HEK293 (cell line): ENCODE measurements around the gene NRP2.

Experiments used
- CTCF ChIA-PET: fragments of 350-600 bp; formaldehyde crosslinking; extraction: SDS; loops from one replicate; lab custom pipeline; 2021; ENCODE audit warnings: antibody characterized with exemption; lab: Yijun Ruan, JAX
- POLR2A ChIA-PET: fragments of 300-600 bp; formaldehyde crosslinking; extraction: SDS; loops from one replicate; lab custom pipeline; 2020; ENCODE audit warnings: antibody characterized with exemption, inconsistent platforms; lab: Yijun Ruan, JAX
- H3K27ac ChIP-seq: fragments of 200-500 bp; sonication (Bioruptor generic); 2 replicates; pipeline ENCODE4 v1.5.1; 2014; ENCODE audit warnings: low read depth, low read length, control low read depth, inconsistent platforms; ENCODE audit errors: extremely low read depth
- H3K36me3 ChIP-seq, 2 experiments: fragments of 200-500 bp in 1 of 2; sonication (Bioruptor generic) in 1 of 2; 1 replicate in 1 of 2; 2 replicates in 1 of 2; pipeline ENCODE4 v1.5.1; 2014 to 2017; ENCODE audit warnings: inconsistent platforms in 2 of 2, low read length in 2 of 2; ENCODE audit not compliant: control insufficient read depth in 2 of 2, insufficient read depth in 1 of 2
- H3K4me1 ChIP-seq: fragments of 200-500 bp; sonication (Bioruptor generic); 2 replicates; pipeline ENCODE4 v1.5.1; 2014; ENCODE audit warnings: mild to moderate bottlenecking, low read length, inconsistent platforms; ENCODE audit not compliant: control insufficient read depth, insufficient read depth
- H3K4me3 ChIP-seq: 2 replicates; pipeline ENCODE4 v1.5.1; 2011; ENCODE audit warnings: low read depth, mild to moderate bottlenecking, control low read depth, low read length, moderate library complexity
- H3K9me3 ChIP-seq: fragments of 200-500 bp; sonication (Bioruptor generic); 2 replicates; pipeline ENCODE4 v1.5.1; 2014; ENCODE audit warnings: low read depth, low read length, inconsistent platforms; ENCODE audit not compliant: control insufficient read depth, insufficient read depth
- EGR2 ChIP-seq: fragments of 450-650 bp; formaldehyde crosslinking; IDR thresholded peaks from 2 replicates; pipeline ENCODE4 v1.5.1; 2016; ENCODE audit warnings: low read depth, missing biosample characterization, missing genetic modification characterization
- GLIS2 ChIP-seq: fragments of 450-650 bp; formaldehyde crosslinking; IDR thresholded peaks from 2 replicates; pipeline ENCODE4 v1.5.1; 2016; ENCODE audit warnings: missing biosample characterization, missing genetic modification characterization
- MYNN ChIP-seq: fragments of 450-650 bp; formaldehyde crosslinking; IDR thresholded peaks from 2 replicates; pipeline ENCODE4 v1.5.1; 2016; ENCODE audit warnings: missing biosample characterization, missing genetic modification characterization, borderline replicate concordance
- OSR2 ChIP-seq: fragments of 450-650 bp; formaldehyde crosslinking; IDR thresholded peaks from 2 replicates; pipeline ENCODE4 v1.5.1; 2016; ENCODE audit warnings: missing biosample characterization, missing genetic modification characterization
- PRDM10 ChIP-seq: fragments of 450-650 bp; formaldehyde crosslinking; IDR thresholded peaks from 2 replicates; pipeline ENCODE4 v1.5.1; 2016; ENCODE audit warnings: missing biosample characterization, missing genetic modification characterization
- SCRT1 ChIP-seq: fragments of 450-650 bp; formaldehyde crosslinking; IDR thresholded peaks from 2 replicates; pipeline ENCODE4 v1.5.1; 2016; ENCODE audit warnings: missing biosample characterization, missing genetic modification characterization, borderline replicate concordance
- ZBTB21 ChIP-seq: fragments of 450-650 bp; formaldehyde crosslinking; IDR thresholded peaks from 2 replicates; pipeline ENCODE4 v1.5.1; 2017; ENCODE audit warnings: missing biosample characterization, missing genetic modification characterization
- ZBTB26 ChIP-seq: fragments of 450-650 bp; formaldehyde crosslinking; optimal IDR thresholded peaks from 2 replicates; pipeline ENCODE3; 2016; ENCODE audit warnings: missing biosample characterization, mild to moderate bottlenecking, missing genetic modification characterization
- ZBTB6 ChIP-seq: fragments of 450-650 bp; formaldehyde crosslinking; IDR thresholded peaks from 2 replicates; pipeline ENCODE4 v1.5.1; 2017; ENCODE audit warnings: missing biosample characterization, missing genetic modification characterization
- ZEB2 ChIP-seq: fragments of 450-650 bp; formaldehyde crosslinking; IDR thresholded peaks from 2 replicates; pipeline ENCODE4 v1.5.1; 2016; ENCODE audit warnings: missing biosample characterization, missing genetic modification characterization
- ZFP3 ChIP-seq: fragments of 450-650 bp; formaldehyde crosslinking; IDR thresholded peaks from 2 replicates; pipeline ENCODE4 v1.5.1; 2016; ENCODE audit warnings: low read depth, missing biosample characterization, missing genetic modification characterization
- ZNF16 ChIP-seq: fragments of 450-650 bp; formaldehyde crosslinking; IDR thresholded peaks from 2 replicates; pipeline ENCODE4 v1.5.1; 2016; ENCODE audit warnings: low read depth, missing biosample characterization, missing genetic modification characterization
- ZNF292 ChIP-seq: fragments of 450-650 bp; formaldehyde crosslinking; IDR thresholded peaks from 2 replicates; pipeline ENCODE4 v1.5.1; 2016; ENCODE audit warnings: low read depth, missing biosample characterization, missing genetic modification characterization, borderline replicate concordance
- ZNF416 ChIP-seq: fragments of 450-650 bp; formaldehyde crosslinking; IDR thresholded peaks from 2 replicates; pipeline ENCODE4 v1.5.1; 2016; ENCODE audit warnings: missing biosample characterization, missing genetic modification characterization
- ZNF521 ChIP-seq: fragments of 450-650 bp; formaldehyde crosslinking; IDR thresholded peaks from 2 replicates; pipeline ENCODE4 v1.5.1; 2017; ENCODE audit warnings: missing biosample characterization, mild to moderate bottlenecking, missing genetic modification characterization
- ZNF530 ChIP-seq: fragments of 450-650 bp; formaldehyde crosslinking; IDR thresholded peaks from 2 replicates; pipeline ENCODE4 v1.5.1; 2016; ENCODE audit warnings: low read depth, missing biosample characterization, missing genetic modification characterization
- ZNF544 ChIP-seq: fragments of 450-650 bp; formaldehyde crosslinking; IDR thresholded peaks from 2 replicates; pipeline ENCODE4 v1.5.0; 2017; ENCODE audit warnings: missing biosample characterization, missing genetic modification characterization
- ZNF670 ChIP-seq: fragments of 450-650 bp; formaldehyde crosslinking; IDR thresholded peaks from 2 replicates; pipeline ENCODE4 v1.5.1; 2016; ENCODE audit warnings: missing biosample characterization, missing genetic modification characterization, low read depth
- ZNF837 ChIP-seq: fragments of 450-650 bp; formaldehyde crosslinking; IDR thresholded peaks from 2 replicates; pipeline ENCODE4 v1.5.1; 2016; ENCODE audit warnings: missing biosample characterization, missing genetic modification characterization
- TF ChIP-seq, protein P1 (sequence below): fragments of 450-650 bp; formaldehyde crosslinking; IDR thresholded peaks from 2 replicates; pipeline ENCODE4 v1.5.1; 2017; ENCODE audit warnings: missing biosample characterization, missing genetic modification characterization
- TF ChIP-seq, protein P2 (sequence below): fragments of 450-650 bp; formaldehyde crosslinking; IDR thresholded peaks from 2 replicates; pipeline ENCODE4 v1.5.1; 2016; ENCODE audit warnings: missing biosample characterization, missing genetic modification characterization
- TF ChIP-seq, protein P3 (sequence below): fragments of 450-650 bp; formaldehyde crosslinking; IDR thresholded peaks from 2 replicates; pipeline ENCODE4 v1.5.1; 2016; ENCODE audit warnings: missing biosample characterization, missing genetic modification characterization

The NRP2 gene

GRCh38 chr2:205684871-205685313 is 2.6 kb downstream of the NRP2 start:
- POLR2A ChIA-PET = no interaction called here
- no peaks in the 10 kb centered on the region for H3K9me3 ChIP-seq
- TF ChIP-seq ZEB2 (tag by site-specific recombination) = no peak
- TF ChIP-seq, protein P1, sequence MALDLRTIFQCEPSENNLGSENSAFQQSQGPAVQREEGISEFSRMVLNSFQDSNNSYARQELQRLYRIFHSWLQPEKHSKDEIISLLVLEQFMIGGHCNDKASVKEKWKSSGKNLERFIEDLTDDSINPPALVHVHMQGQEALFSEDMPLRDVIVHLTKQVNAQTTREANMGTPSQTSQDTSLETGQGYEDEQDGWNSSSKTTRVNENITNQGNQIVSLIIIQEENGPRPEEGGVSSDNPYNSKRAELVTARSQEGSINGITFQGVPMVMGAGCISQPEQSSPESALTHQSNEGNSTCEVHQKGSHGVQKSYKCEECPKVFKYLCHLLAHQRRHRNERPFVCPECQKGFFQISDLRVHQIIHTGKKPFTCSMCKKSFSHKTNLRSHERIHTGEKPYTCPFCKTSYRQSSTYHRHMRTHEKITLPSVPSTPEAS = 0 out of 2 replicates have a peak, but pooled peaks have one; percentile 37
- TF ChIP-seq, all 188 proteins: peak for 1
- Histone ChIP-seq H3K36me3 (no peaks in the 10 kb centered on the region), H3K4me3 (peak overlapping the region; percentile 41), H3K4me1 (peaks cover 22% of the 10 kb centered on the region), H3K27ac (no peak overlapping the region; the same call in 1 of the 2 replicates)
- CTCF ChIA-PET = interaction anchor here (0.7 to 1.3 kb wide), 3 partner anchors 18 to 205 kb away, joined by 3 to 4 read pairs (median 3); no protein-coding TSS in a partner anchor

DNA sequence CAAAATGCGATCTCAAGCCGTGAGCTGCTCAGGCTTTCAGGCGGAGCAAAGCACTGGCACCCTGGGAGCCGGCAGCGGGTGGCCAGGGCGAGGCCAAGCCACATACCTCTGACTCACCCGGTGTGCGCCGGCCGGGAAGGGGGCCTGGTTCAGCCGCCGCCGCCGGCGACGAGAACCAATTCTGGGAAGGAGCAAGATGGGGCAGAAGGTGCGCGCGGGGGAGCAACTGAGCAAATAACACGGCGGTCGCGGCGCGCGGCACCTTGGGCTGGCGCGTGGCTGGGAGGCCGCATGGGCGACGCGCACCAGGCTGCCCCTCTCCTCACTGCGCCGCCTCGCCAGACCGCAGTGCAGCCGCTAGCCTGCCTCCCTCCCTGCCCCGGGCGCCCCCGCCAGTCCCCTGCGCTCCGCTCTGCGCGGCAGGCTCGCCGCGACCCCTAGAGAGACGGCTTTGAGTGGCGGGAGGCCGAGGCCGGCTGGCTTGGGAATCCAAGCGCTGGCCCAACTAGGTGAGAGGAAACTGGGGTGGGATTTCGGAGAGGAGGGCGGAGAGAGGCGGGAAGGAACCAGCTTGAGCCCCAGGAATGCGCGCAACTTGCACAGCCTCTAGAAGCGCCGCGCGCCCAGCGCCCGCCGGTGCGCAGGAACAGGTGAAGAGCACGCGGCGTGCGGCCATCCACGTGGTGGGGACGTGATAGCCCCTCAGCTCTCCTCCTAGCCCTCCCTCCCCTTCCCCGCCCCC is 3.2 kb downstream of the NRP2 start:
- no peaks in the 10 kb centered on the region for H3K9me3 ChIP-seq
- TF ChIP-seq ZNF16 (no peak), GLIS2 (no peak), EGR2 (tag by site-specific recombination) (no peak), ZFP3 (tag by site-specific recombination) (no peak), PRDM10 (tag by site-specific recombination) (no peak), OSR2 (no peak), ZNF521 (tag by site-specific recombination) (no peak), ZNF544 (tag by site-specific recombination) (no peak), ZBTB21 (tag by site-specific recombination) (no peak), ZBTB6 (no peak), ZNF530 (tag by site-specific recombination) (no peak), ZBTB26 (no peak), ZNF670 (tag by site-specific recombination) (no peak), MYNN (tag by site-specific recombination) (no peak), ZNF292 (tag by site-specific recombination) (no peak), ZNF416 (tag by site-specific recombination) (no peak), ZNF837 (tag by site-specific recombination) (no peak), SCRT1 (tag by site-specific recombination) (no peak)
- TF ChIP-seq, protein P2, sequence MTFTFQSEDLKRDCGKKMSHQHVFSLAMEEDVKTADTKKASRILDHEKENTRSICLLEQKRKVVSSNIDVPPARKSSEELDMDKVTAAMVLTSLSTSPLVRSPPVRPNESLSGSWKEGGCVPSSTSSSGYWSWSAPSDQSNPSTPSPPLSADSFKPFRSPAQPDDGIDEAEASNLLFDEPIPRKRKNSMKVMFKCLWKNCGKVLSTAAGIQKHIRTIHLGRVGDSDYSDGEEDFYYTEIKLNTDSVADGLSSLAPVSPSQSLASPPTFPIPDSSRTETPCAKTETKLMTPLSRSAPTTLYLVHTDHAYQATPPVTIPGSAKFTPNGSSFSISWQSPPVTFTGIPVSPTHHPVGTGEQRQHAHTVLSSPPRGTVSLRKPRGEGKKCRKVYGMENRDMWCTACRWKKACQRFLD (tag by site-specific recombination) = no peak
- TF ChIP-seq, protein P3, sequence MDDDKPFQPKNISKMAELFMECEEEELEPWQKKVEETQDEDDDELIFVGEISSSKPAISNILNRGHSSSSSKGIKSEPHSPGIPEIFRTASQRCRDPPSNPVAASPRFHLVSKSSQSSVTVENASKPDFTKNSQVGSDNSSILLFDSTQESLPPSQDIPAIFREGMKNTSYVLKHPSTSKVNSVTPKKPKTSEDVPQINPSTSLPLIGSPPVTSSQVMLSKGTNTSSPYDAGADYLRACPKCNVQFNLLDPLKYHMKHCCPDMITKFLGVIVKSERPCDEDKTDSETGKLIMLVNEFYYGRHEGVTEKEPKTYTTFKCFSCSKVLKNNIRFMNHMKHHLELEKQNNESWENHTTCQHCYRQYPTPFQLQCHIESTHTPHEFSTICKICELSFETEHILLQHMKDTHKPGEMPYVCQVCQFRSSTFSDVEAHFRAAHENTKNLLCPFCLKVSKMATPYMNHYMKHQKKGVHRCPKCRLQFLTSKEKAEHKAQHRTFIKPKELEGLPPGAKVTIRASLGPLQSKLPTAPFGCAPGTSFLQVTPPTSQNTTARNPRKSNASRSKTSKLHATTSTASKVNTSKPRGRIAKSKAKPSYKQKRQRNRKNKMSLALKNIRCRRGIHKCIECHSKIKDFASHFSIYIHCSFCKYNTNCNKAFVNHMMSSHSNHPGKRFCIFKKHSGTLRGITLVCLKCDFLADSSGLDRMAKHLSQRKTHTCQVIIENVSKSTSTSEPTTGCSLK (tag by site-specific recombination) = no peak
- CTCF ChIA-PET = interaction anchor here (0.7 to 1.3 kb wide), 3 partner anchors 18 to 417 kb away, joined by 3 to 4 read pairs (median 4); no protein-coding TSS in a partner anchor
- H3K36me3 ChIP-seq = no peaks in the 10 kb centered on the region
- peak overlapping the region; percentile 41 for H3K4me3 ChIP-seq
- H3K4me1 ChIP-seq = peaks cover 22% of the 10 kb centered on the region
- POLR2A ChIA-PET = no interaction called here
- H3K27ac ChIP-seq = peak overlapping the region; percentile 53; the same call in 1 of the 2 replicates
